GM19023 (cell line): ENCODE data around the gene FCGR1A.
"Not testable (repeated sequence)": the region's sequence is repeated elsewhere in the genome, so short reads cannot be mapped to it uniquely, and the experiment has no call there.

Experiments
- ATAC-seq: cut with Tn5 transposase; IDR thresholded peaks from one replicate; pipeline ENCODE4 v1.9.1; 2021; ENCODE audit warnings: mild to moderate bottlenecking, moderate library complexity; ENCODE audit not compliant: unreplicated experiment

The FCGR1A gene

DNA sequence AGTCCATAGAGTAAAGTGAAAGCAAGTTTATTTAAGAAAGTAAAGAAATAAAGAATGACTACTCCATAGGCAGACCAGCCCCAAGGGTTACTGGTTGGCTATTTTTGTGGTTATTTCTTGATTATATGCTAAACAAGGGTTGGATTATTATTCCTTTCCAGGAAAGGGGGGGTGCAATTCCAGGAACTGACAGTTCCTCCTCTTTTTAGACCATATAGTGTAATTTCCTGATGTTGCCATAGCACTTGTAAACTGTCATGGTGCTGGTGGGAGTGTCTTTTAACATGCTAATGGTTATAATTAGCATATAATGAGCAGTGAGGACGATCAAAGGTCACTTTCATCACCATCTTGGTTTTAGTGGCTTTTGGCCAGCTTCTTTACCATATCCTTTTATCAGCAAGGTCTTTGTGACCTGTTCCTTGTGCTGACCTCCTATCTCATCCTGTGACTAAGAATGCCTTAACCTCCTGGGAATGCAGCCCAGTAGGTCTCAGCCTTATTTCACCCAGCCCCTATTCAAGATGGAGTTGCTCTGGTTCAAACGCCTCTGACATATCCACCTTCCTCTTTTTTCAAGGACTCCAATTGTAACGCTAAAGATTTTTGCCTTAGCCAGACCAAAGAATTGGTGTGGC is 6.9 kb upstream of the FCGR1A start:
- ATAC-seq, result not testable (repeated sequence)

DNA sequence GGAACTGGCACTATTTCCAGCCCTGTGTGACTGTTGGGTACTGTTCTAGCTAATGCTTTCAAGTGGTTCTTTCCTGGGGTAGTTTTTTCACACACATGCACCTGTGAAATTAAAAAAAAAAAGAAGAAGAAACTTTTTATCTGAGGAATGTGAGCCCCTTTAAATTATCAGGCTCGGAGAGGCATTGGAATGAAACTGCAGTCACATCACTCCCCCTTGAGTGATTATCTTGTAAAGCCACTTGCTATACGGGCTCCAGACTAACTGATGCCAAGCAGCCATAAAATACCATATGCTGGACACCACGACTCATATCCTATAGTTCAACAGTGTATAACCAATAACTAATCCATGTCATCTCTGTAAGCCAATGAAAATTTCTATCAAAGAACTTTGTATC is 5.4 kb upstream of the FCGR1A start:
- ATAC-seq, result not testable (repeated sequence)

DNA sequence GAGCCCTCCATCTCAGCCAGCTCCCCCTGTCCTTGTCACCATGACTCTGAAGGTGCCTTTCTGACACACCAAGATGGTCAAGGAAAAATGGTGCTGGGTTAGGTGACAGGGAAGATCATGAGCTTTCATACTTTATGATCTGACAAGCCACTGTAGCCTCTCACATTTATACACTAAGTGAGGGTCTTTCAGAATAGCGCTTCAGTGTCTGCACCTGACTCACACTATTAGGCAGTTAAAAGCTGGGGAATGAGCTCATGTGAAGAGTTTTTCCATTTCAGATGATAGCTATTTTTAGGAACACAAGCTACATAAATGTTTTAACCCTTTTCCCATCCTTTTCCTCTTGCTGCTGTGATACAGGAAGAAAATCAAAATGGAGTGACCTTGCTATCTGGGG is 4.2 kb upstream of the FCGR1A start:
- not testable (repeated sequence) for ATAC-seq

DNA sequence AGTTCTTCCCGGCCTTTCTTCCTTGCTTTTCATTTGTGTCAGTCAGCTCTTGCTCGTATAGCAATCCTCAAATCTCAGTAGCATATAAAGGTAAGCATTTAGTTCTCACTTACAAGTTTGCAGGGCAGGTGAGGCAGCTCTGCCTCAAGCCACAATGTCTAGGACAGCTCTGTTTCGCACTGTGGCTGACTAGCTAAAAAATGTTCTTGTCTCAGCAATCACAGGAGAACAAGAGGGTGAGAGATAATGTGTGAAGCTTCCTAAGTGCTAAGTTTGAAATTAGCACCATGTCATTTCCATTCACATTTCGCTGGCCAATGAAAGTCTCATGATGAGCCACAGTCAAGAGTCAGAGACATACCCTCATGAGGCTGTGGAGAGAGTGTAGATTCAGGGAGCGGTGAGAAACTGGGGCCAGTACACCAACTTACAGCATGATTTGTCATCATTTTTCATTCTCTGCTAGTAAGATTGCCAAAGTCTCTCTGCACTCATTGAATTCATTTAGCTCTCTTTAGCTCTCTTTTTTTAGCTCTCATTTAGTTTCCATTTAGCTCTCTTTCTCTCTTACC is 995 bp upstream of the FCGR1A start:
- ATAC-seq, result not testable (repeated sequence)

DNA sequence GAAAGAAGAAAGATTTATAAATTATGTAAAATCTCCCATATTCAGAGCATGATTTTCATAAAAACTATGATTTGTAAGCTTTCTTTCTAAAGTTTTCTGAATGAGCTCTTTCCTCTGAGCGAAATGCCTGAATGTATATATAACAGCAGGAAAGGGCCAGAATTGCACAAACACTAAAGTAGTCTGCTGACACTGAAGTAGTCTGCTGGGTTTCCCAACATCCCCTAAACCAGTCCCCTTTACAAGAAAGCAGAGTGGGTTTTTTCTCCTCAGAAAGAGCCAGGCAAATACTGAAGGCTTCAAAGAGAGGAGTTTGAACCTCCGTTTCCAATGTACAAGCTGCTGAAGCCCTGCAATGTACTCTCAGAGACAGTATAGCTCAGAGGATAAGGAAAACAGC is 795 bp downstream of the FCGR1A start:
- ATAC-seq, result not testable (repeated sequence)

DNA sequence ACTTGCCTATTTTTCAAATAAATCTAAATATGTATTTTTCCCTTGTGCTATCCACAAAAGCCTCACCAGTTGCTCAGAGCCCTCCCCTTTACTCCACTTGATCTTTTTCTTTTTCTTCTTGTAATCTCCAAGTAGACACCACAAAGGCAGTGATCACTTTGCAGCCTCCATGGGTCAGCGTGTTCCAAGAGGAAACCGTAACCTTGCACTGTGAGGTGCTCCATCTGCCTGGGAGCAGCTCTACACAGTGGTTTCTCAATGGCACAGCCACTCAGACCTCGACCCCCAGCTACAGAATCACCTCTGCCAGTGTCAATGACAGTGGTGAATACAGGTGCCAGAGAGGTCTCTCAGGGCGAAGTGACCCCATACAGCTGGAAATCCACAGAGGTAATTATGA is 1.4 kb downstream of the FCGR1A start:
- ATAC-seq, result not testable (repeated sequence)

DNA sequence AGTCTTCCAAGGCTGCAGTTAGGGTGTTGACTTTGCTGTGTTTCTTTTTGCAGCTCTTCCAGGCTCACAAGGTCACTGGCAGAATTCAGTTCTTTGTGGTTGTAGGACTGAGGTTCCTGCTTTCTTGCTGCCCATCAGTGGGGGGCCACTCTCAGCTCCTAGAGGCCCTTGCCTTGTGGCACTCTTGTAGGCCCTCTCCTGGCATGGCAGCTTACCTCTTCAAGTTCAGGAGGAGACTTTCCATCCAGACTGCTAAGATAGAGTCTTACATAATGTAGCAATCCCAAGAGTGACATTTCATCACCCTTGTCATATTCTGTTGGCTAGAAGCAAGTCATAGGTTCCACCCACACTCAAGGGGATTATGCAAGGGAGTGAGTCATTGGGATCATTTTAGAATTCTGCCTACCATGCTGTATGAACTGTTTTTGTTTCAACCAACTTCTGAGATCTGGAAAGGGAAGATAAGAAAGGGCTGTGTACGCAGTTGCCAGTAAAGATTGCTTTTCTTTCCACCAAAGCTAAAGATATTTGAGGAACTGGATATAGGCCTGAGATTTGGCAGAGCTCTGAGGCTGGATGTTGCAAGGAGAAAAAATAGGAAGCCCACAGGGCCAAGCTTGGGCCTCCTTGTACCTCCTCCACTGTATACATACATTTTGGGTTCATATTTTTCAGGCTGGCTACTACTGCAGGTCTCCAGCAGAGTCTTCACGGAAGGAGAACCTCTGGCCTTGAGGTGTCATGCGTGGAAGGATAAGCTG is 5.4 kb downstream of the FCGR1A start:
- not testable (repeated sequence) for ATAC-seq

DNA sequence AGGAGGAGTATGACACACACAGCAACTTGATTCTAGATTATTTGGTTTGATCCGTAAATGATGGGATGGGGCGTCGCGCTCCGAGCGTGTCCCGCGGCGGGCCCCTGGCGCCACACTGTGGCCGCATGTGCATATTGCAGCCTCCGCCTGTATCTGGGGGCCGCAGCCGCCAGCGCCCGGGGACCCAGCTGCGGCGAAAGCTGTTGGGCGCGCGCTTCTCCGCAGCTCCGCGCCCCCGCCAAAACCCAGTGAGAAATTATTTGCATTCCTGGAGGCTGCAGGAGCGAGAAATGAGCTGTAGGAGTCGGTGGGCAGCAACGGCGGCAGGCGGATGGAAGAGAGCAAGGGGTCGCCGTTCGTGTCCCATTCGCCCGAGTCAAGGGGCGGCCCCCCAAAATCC is 10.0 kb downstream of the FCGR1A start:
- peak; percentile 82 for ATAC-seq

DNA sequence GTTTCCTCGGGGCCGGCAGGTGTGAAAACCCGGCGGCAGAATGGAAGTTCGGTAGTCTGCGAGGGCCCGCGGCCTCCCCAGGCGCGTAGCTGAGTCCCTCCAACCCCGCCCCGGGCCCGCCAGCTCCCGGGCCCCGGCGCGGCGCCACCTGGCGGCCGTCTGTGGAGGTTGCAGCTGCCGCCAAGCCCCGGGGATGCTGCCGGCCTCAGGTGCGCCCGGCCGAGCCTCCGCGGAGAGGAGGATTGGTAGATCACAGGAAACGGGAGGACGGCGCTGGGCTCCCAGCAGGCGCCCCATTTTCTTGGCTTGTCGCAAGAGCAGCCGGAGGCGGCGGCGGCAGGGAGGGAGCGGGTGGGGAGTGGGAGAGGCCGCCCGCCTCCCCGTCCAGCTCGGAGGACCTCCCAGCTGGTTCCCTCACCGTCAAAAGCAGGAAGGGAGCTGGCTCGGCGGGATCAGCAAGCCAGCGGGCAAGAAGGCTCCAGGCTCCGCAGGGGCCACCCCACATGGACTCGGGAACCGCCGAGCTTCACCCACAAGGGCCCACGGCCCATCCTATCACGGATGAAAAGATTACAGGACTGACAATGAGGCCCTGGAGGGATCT is 10.5 kb downstream of the FCGR1A start:
- ATAC-seq, result peak; percentile 90

DNA sequence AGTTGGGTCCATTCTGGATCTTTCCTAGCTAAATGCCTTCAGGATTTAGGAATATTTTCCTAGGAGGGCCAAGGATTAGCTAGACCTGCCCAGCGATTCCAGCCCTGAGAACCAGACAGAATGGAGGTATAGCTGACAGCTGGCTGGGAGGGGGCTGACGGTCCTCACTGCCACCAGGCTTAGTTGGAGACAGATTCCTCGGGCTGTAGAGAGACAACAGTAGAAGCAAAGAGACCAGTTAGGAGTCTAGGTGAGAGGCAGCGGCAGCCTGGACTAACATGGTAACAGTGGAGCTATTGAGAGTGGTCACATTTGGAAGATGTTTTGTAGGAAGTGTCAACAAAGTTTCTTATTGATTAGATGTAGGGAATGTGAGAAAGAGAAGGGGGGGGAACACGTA is 11.4 kb downstream of the FCGR1A start:
- not testable (repeated sequence) for ATAC-seq

DNA sequence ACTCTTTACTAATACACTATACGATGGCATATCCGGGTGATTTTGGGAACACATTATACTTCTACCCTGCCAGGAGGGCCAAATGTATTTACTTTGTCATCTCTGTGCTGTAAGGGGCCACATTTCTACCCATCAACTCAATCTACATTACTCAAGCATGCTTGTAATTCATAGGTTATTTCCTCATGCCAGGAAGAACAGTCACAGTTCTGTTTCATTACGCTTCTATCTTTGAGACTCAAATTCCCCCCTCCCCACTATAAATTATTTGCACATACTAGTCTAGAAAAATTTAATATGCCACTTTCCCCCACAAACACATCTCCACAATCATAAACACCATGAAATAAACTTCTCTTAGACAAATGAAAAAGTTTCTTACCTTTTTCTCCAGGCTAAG is 19.1 kb downstream of the FCGR1A start:
- ATAC-seq, result not testable (repeated sequence)

DNA sequence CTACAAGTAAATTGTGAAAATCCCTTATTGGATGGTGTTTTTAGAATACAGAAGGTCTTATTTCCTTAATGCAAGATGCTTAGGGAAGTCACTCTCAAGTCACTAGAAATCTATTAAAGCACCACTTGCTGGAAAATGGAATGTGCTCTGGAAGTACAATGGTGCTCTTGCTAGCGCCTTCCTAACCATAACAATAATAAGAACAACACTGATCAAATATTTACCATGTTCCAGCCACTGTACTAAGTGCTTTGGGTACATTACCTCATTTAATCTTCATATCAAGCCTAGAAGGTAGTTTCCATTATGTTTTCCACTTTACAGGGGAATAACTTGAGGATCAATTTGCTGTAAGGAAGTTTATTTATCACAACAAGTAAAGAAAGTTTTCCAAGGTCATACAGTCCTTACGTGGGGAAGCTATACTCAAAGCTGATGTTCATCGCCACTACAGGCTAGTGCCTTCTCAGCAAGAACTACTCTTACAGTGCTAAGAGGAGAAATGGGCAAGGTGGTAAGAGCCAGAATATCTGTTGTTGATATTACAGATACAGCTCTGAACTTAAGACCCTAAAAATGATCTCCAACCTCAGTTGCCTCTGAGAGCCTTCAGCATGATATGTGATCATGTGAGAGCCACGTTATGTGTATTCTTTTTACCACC is 22.1 kb downstream of the FCGR1A start:
- not testable (repeated sequence) for ATAC-seq

DNA sequence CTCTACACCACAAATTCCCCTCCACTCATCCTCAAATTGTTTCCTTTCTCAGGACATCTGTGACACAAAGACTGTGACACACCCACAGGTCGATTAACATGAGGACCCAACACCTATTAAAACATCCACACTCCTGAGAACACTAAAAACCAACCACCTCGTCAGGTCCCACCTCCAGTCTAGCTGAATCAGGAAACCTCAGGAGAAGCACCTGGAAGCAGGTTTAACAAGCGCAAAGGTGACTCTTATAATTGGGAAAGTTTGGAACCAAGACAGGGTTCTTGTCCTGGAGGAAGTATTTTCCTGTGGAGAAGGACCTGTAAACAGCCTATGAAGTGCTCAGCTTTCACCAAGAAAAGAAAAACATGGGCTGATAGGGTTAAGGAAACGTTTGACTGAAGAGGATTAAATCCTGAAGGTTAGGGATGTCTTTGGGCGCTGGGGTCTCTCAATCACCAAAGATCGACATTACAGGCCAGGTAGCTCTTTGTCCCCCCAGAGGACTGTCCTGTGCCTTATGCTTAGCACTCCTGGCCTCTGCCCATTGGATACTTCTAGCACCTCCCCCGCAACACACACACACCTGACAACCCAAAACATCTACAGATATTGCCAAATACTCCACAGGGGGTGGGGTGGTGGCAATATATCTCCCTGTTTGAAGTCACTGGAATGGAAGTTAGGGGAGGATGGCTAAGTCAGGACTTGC is 28.4 kb downstream of the FCGR1A start:
- not testable (repeated sequence) for ATAC-seq

DNA sequence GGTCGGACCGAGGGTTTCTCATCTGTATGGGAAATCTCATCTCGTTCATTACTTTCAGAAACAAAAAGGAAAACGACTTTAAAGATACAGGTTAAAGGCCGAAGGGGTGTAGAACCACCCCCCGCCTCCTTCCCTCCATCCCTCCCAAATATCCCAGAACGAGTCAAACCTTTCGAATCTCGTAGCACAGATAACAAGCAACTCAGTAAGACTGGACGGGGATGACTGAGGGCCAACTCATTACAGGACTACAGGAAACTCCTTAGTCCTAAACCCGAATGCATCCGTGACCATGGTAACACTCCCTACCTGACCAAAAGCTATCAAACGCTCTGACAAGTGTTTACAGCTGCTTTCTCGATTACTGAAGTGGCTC is 29.0 kb downstream of the FCGR1A start:
- peak; percentile 12 for ATAC-seq

DNA sequence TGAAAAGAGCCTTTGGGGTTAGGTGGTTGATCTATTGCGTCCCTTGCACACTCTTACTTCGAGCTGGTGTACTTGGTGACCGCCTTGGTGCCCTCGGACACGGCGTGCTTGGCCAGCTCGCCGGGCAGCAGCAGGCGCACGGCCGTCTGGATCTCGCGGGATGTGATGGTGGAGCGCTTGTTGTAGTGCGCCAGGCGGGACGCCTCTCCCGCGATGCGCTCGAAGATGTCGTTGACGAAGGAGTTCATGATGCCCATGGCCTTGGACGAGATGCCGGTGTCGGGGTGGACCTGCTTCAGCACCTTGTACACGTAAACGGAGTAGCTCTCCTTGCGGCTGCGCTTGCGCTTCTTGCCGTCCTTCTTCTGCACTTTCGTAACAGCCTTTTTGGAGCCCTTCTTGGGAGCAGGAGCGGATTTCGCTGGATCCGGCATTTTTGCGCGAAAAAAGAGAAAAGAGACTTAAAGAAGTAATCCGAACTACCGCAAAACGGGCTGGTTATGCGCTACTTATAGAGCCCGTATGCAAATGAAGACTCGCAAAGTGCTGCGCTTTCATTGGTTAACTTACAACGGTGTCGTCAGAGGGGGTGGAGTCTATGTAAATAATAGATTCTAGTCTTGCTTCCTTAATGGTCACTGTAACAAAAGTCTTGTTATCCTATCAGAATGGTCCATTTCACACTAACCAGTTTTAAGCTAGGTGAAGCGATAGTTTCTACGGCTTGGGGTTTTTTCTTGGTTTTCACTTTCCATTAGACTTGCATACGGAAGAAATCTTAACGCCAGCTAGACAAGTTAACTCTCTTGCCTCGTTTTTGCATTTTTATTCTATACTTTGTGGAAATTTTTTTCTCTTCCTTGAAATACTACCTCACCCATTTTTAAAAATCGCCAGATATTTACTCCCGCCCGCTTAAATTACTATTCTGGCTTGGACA is 29.7 kb downstream of the FCGR1A start:
- ATAC-seq, result peak; percentile 71

DNA sequence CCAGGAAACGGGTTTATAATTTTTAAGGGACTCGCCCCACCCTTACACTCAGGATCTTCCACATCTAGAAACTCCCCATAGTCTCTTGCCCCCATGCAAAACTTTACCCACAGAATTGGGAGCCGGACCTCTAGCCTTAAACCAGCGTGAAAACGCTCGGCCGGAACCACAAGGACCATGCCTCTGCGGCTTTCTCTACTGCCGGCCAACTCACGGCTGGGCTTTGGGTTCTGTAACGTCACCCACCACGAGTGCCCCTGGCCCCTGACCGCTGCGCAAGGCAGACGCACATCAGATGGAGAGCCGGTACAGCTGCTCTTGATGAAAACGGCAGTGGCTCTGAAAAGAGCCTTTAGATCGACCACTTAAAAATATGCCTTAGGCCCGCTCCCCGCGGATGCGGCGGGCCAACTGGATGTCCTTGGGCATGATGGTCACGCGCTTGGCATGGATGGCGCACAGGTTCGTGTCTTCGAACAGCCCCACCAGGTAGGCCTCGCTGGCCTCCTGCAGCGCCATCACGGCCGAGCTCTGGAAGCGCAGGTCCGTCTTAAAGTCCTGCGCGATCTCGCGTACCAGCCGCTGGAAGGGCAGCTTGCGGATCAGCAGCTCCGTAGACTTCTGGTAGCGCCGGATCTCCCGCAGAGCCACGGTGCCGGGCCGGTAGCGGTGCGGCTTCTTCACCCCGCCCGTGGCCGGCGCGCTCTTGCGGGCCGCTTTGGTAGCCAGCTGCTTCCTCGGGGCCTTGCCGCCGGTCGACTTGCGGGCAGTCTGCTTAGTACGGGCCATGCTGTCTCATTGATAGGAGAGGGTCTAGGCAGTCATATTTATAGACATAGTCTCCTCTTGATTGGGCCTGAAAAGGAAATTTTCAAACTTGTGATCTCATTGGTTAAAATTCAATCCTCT is 30.7 kb downstream of the FCGR1A start:
- ATAC-seq, result not testable (repeated sequence)

DNA sequence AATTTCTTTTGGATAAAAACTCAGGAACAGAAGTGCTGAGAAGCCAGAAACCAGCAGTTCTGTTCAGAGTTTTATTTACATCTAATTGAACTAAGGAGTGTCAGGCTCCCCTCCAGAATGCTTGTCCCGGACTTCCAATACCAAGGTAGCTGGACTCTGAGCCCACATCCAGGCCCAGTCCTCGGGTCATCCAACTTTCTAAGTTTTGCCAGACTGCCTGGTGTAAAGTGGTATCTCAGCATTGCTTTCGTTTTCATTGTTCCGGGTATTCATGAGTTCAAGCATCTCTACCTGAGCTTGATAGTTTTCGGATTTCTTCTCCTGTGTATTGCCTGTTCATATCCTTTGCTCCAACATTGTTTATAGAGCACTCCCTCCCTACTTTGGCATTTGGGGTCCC is 37.9 kb downstream of the FCGR1A start:
- ATAC-seq, result not testable (repeated sequence)

DNA sequence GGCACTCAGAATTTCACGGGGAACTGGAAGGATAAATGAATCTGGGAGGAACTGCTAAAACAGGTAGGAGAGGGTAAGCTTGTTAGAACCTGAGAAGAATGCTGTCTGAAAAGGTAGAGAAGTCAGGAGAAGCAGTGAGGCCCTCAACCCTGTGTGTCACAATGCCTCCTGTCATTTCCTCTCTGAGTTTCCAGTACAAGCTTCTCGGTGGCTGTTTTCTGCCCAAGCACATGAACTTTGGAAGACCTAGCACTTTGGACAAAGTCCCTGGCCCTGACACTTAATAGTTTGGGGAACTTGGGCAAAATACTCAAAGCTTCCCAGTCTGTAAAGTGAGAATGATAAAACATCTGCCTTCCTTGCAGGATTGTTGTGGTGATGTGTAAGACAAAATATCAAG is 44.1 kb downstream of the FCGR1A start:
- not testable (repeated sequence) for ATAC-seq
